ENCODE measurements around the gene MID1.

The MID1 gene

GRCh38 chrX:10620121-10620699, at the start of gene MID1:
TSS of gene MID1 (minus strand) at chrX:10620585. CDS start at chrX:10567547, 53,038 bp downstream.
- Mint-ChIP-seq H3K36me3 (no peaks in the 10 kb centered on the region), H3K27ac (no peak within 1 kb of the TSS), H3K4me1 (peaks cover 24% of the 10 kb centered on the region), H3K9me3 (no peaks in the 10 kb centered on the region), H3K27me3 (peaks cover 30% of the 10 kb centered on the region), H3K4me3 (peak within 1 kb of the TSS; percentile 77)
- ATAC-seq, result no peak

GRCh38 chrX:10667143-10667542, 46.8 kb upstream of the MID1 start:
- H3K4me3 Mint-ChIP-seq, result no peak overlapping the region
- H3K4me1 Mint-ChIP-seq, result no peaks in the 10 kb centered on the region
- H3K9me3 Mint-ChIP-seq, result no peaks in the 10 kb centered on the region
- H3K27ac Mint-ChIP-seq, result no peak overlapping the region
- no peak for ATAC-seq
- no peaks in the 10 kb centered on the region for H3K36me3 Mint-ChIP-seq
- peaks cover 13% of the 10 kb centered on the region for H3K27me3 Mint-ChIP-seq

GRCh38 chrX:10666102-10666501, 45.7 kb upstream of the MID1 start:
- no peaks in the 10 kb centered on the region for H3K9me3 Mint-ChIP-seq
- peaks cover 13% of the 10 kb centered on the region for H3K27me3 Mint-ChIP-seq
- H3K4me1 Mint-ChIP-seq, result no peaks in the 10 kb centered on the region
- no peak overlapping the region for H3K4me3 Mint-ChIP-seq
- no peaks in the 10 kb centered on the region for H3K36me3 Mint-ChIP-seq
- no peak overlapping the region for H3K27ac Mint-ChIP-seq
- ATAC-seq, result no peak

GRCh38 chrX:10665681-10666080, 45.3 kb upstream of the MID1 start:
- Mint-ChIP-seq H3K9me3 (no peaks in the 10 kb centered on the region), H3K4me3 (no peak overlapping the region)

GRCh38 chrX:10660171-10660570, 39.8 kb upstream of the MID1 start:
- Mint-ChIP-seq H3K4me1 (no peaks in the 10 kb centered on the region), H3K27me3 (no peaks in the 10 kb centered on the region), H3K9me3 (no peaks in the 10 kb centered on the region), H3K36me3 (no peaks in the 10 kb centered on the region), H3K4me3 (no peak overlapping the region), H3K27ac (no peak overlapping the region)
- ATAC-seq, result no peak

More at GRCh38 chrX:10665681-10666080, 45.3 kb upstream of the MID1 start:
- H3K27ac Mint-ChIP-seq, result no peak overlapping the region
- ATAC-seq, result no peak
- H3K27me3 Mint-ChIP-seq, result peaks cover 13% of the 10 kb centered on the region
- no peaks in the 10 kb centered on the region for H3K36me3 Mint-ChIP-seq
- no peaks in the 10 kb centered on the region for H3K4me1 Mint-ChIP-seq

- Mint-ChIP-seq H3K4me3 (no peak overlapping the region), H3K27me3 (peaks cover 7% of the 10 kb centered on the region), H3K27ac (no peak overlapping the region), H3K36me3 (no peaks in the 10 kb centered on the region), H3K9me3 (no peaks in the 10 kb centered on the region), H3K4me1 (no peaks in the 10 kb centered on the region)
- ATAC-seq, result no peak
Measured at GRCh38 chrX:10656214-10656613, 35.8 kb upstream of the MID1 start.

GRCh38 chrX:10654960-10655359, 34.6 kb upstream of the MID1 start:
- H3K4me1 Mint-ChIP-seq, result no peaks in the 10 kb centered on the region
- ATAC-seq, result no peak
- H3K27ac Mint-ChIP-seq, result no peak overlapping the region
- no peaks in the 10 kb centered on the region for H3K36me3 Mint-ChIP-seq
- no peaks in the 10 kb centered on the region for H3K9me3 Mint-ChIP-seq
- H3K27me3 Mint-ChIP-seq, result peaks cover 7% of the 10 kb centered on the region
- no peak overlapping the region for H3K4me3 Mint-ChIP-seq

GRCh38 chrX:10653302-10653701, 32.9 kb upstream of the MID1 start:
- H3K9me3 Mint-ChIP-seq, result no peaks in the 10 kb centered on the region
- H3K4me1 Mint-ChIP-seq, result no peaks in the 10 kb centered on the region
- no peak overlapping the region for H3K4me3 Mint-ChIP-seq
- H3K27me3 Mint-ChIP-seq, result peaks cover 7% of the 10 kb centered on the region
- H3K27ac Mint-ChIP-seq, result no peak overlapping the region
- no peaks in the 10 kb centered on the region for H3K36me3 Mint-ChIP-seq
- no peak for ATAC-seq

GRCh38 chrX:10649265-10649664, 28.9 kb upstream of the MID1 start:
- ATAC-seq, result no peak
- H3K36me3 Mint-ChIP-seq, result no peaks in the 10 kb centered on the region
- no peaks in the 10 kb centered on the region for H3K9me3 Mint-ChIP-seq
- H3K27ac Mint-ChIP-seq, result no peak overlapping the region
- peaks cover 7% of the 10 kb centered on the region for H3K27me3 Mint-ChIP-seq
- H3K4me3 Mint-ChIP-seq, result no peak overlapping the region
- no peaks in the 10 kb centered on the region for H3K4me1 Mint-ChIP-seq

GRCh38 chrX:10648614-10649013, 28.2 kb upstream of the MID1 start:
- no peaks in the 10 kb centered on the region for H3K4me1 Mint-ChIP-seq
- no peak for ATAC-seq
- H3K9me3 Mint-ChIP-seq, result no peaks in the 10 kb centered on the region
- peaks cover 7% of the 10 kb centered on the region for H3K27me3 Mint-ChIP-seq
- H3K4me3 Mint-ChIP-seq, result no peak overlapping the region
- no peaks in the 10 kb centered on the region for H3K36me3 Mint-ChIP-seq
- no peak overlapping the region for H3K27ac Mint-ChIP-seq

- H3K9me3 Mint-ChIP-seq, result peaks cover 3% of the 10 kb centered on the region
- H3K4me1 Mint-ChIP-seq, result no peaks in the 10 kb centered on the region
- no peak overlapping the region for H3K4me3 Mint-ChIP-seq
- H3K27me3 Mint-ChIP-seq, result no peaks in the 10 kb centered on the region
- ATAC-seq, result no peak
- H3K36me3 Mint-ChIP-seq, result no peaks in the 10 kb centered on the region
- no peak overlapping the region for H3K27ac Mint-ChIP-seq
Measured at GRCh38 chrX:10636851-10637250, 16.5 kb upstream of the MID1 start.

GRCh38 chrX:10636337-10636736, 16.0 kb upstream of the MID1 start:
- Mint-ChIP-seq H3K27ac (no peak overlapping the region), H3K9me3 (peaks cover 3% of the 10 kb centered on the region), H3K27me3 (no peaks in the 10 kb centered on the region), H3K36me3 (no peaks in the 10 kb centered on the region), H3K4me3 (no peak overlapping the region), H3K4me1 (no peaks in the 10 kb centered on the region)
- no peak for ATAC-seq

GRCh38 chrX:10634392-10635161, 14.2 kb upstream of the MID1 start:
- peaks cover 14% of the 10 kb centered on the region for H3K27me3 Mint-ChIP-seq
- no peaks in the 10 kb centered on the region for H3K36me3 Mint-ChIP-seq
- H3K9me3 Mint-ChIP-seq, result peaks cover 3% of the 10 kb centered on the region
- no peak overlapping the region for H3K4me3 Mint-ChIP-seq
- no peak overlapping the region for H3K27ac Mint-ChIP-seq
- no peak for ATAC-seq
- H3K4me1 Mint-ChIP-seq, result no peaks in the 10 kb centered on the region

- Mint-ChIP-seq H3K36me3 (no peaks in the 10 kb centered on the region), H3K27ac (no peak overlapping the region), H3K4me3 (no peak overlapping the region), H3K27me3 (peaks cover 14% of the 10 kb centered on the region), H3K4me1 (no peaks in the 10 kb centered on the region), H3K9me3 (no peaks in the 10 kb centered on the region)
- ATAC-seq, result no peak
Measured at GRCh38 chrX:10633722-10634121, 13.3 kb upstream of the MID1 start.

- no peaks in the 10 kb centered on the region for H3K9me3 Mint-ChIP-seq
- no peaks in the 10 kb centered on the region for H3K36me3 Mint-ChIP-seq
- ATAC-seq, result no peak
- H3K4me3 Mint-ChIP-seq, result no peak overlapping the region
- no peak overlapping the region for H3K27ac Mint-ChIP-seq
- H3K27me3 Mint-ChIP-seq, result peaks cover 14% of the 10 kb centered on the region
- H3K4me1 Mint-ChIP-seq, result no peaks in the 10 kb centered on the region
Measured at GRCh38 chrX:10631416-10632145, 11.2 kb upstream of the MID1 start.

GRCh38 chrX:10630320-10630719, 9.9 kb upstream of the MID1 start:
- Mint-ChIP-seq H3K4me3 (no peak overlapping the region), H3K27me3 (peaks cover 14% of the 10 kb centered on the region), H3K36me3 (no peaks in the 10 kb centered on the region), H3K27ac (no peak overlapping the region), H3K9me3 (no peaks in the 10 kb centered on the region), H3K4me1 (no peaks in the 10 kb centered on the region)
- no peak for ATAC-seq

Data from stimulated activated memory B cell treated with anti-CD40 and anti-IgM and Interleukin-4, amounts not matched to agents 10 μg/mL and 1 μg/mL and 100 μg/mL, for 72 hours (primary cell).